OCI-LY7 (cell line): ENCODE results near the gene CDH23. TPM values are rescaled to one million over a fixed set of nuclear protein-coding genes. Genes with fewer than 3 reads are reported as not detected.

ENCODE experiments used
- BruUV-seq: library from RNA; stranded (reverse); fragments of 400-500 nt; replicated peaks from 2 replicates; lab custom pipeline; 2021; lab: Mats Ljungman, UMichigan
- CTCF ChIA-PET: fragments of 300-600 bp; sonication (Branson Sonifier 250); formaldehyde crosslinking; loops from one replicate; lab custom pipeline; 2022; ENCODE audit warnings: antibody characterized with exemption; ENCODE audit not compliant: unreplicated experiment; lab: Charles Lee
- POLR2A ChIA-PET: fragments of 300-600 bp; sonication (Branson Sonifier 250); formaldehyde crosslinking; loops from one replicate; lab custom pipeline; 2022; ENCODE audit warnings: antibody characterized with exemption; lab: Charles Lee
- DNase-seq: peaks from one replicate; pipeline ENCODE4 v3.0.0-alpha.2; 2015; ENCODE audit warnings: low spot score
- H2AFZ ChIP-seq: fragments of 200-600 bp; sonication (generic), shearing (Covaris generic); 2 replicates; pipeline ENCODE4 v1.6.1; 2014; ENCODE audit warnings: mild to moderate bottlenecking, antibody characterized with exemption, low read length, moderate library complexity
- H3K27ac ChIP-seq: fragments of 200-600 bp; sonication (generic); 2 replicates; pipeline ENCODE4 v1.5.1; 2014; ENCODE audit warnings: mixed run types, low read depth, mild to moderate bottlenecking, moderate library complexity, low read length, inconsistent platforms; ENCODE audit not compliant: poor library complexity, severe bottlenecking
- H3K36me3 ChIP-seq: fragments of 200-600 bp; sonication (generic); 2 replicates; pipeline ENCODE4 v1.6.1; 2014; ENCODE audit warnings: mild to moderate bottlenecking, antibody characterized with exemption, low read length, moderate library complexity, mixed read lengths; ENCODE audit not compliant: insufficient read depth
- H3K4me1 ChIP-seq: fragments of 200-600 bp; sonication (generic); 2 replicates; pipeline ENCODE4 v1.5.1; 2014; ENCODE audit warnings: mild to moderate bottlenecking, low read length; ENCODE audit not compliant: insufficient read depth, poor library complexity, severe bottlenecking
- H3K4me2 ChIP-seq: fragments of 200-600 bp; sonication (generic); 2 replicates; pipeline ENCODE4 v1.6.1; 2014; ENCODE audit warnings: mild to moderate bottlenecking, low read length
- H3K4me3 ChIP-seq: fragments of 200-600 bp; sonication (generic); 2 replicates; pipeline ENCODE4 v1.5.1; 2014; ENCODE audit warnings: mild to moderate bottlenecking, low read depth, low read length; ENCODE audit not compliant: poor library complexity, severe bottlenecking
- H3K79me2 ChIP-seq: fragments of 200-600 bp; sonication (generic); 2 replicates; pipeline ENCODE4 v1.6.1; 2016; ENCODE audit warnings: low read depth, mild to moderate bottlenecking, low read length, moderate library complexity, mixed read lengths; ENCODE audit not compliant: insufficient read depth
- H3K9me2 ChIP-seq: fragments of 200-600 bp; sonication (generic); 2 replicates; pipeline ENCODE4 v1.6.1; 2016; ENCODE audit warnings: mild to moderate bottlenecking, low read length, mixed read lengths; ENCODE audit not compliant: insufficient read depth
- H3K9me3 ChIP-seq: fragments of 200-600 bp; sonication (generic); 2 replicates; pipeline ENCODE4 v1.6.1; 2014; ENCODE audit warnings: mild to moderate bottlenecking, mixed run types, low read length, mixed read lengths
- H4K20me1 ChIP-seq: fragments of 200-600 bp; sonication (generic); 2 replicates; pipeline ENCODE4 v1.6.1; 2014; ENCODE audit warnings: mild to moderate bottlenecking, antibody characterized with exemption, low read length, moderate library complexity, mixed read lengths; ENCODE audit not compliant: insufficient read depth
- CTCF ChIP-seq: fragments of 200-600 bp; sonication (generic); conservative IDR thresholded peaks from 2 replicates; pipeline ENCODE4 v1.5.1; 2014; ENCODE audit warnings: mild to moderate bottlenecking, antibody characterized with exemption, low read length, moderate library complexity, mixed read lengths
- EZH2phosphoT487 ChIP-seq: fragments of 200-600 bp; sonication (generic); IDR thresholded peaks from 2 replicates; pipeline ENCODE4 v1.6.1; 2018; ENCODE audit warnings: low read depth, borderline replicate concordance, mild to moderate bottlenecking, mixed run types, antibody characterized with exemption, low read length, moderate library complexity, mixed read lengths
- intact Hi-C: fragments of 100-400 bp; cut with micrococcal nuclease; formaldehyde crosslinking; loops from one replicate; pipeline ENCODE4 v1.10.0; 2022; ENCODE audit not compliant: unreplicated experiment
- total RNA-seq, 2 experiments: library from RNA; depleted of rRNA in 1 of 2; stranded (reverse); fragments of >200 nt in 1 of 2; shearing (Covaris generic) in 1 of 2; gene quantifications; 2 replicates each; pipeline ENCODE4 v1.2.3, GENCODE V29; 2014 to 2022

Gene CDH23
- total RNA-seq, 2 experiments from 2014 or later = 0.92 to 9.9 TPM

DNA sequence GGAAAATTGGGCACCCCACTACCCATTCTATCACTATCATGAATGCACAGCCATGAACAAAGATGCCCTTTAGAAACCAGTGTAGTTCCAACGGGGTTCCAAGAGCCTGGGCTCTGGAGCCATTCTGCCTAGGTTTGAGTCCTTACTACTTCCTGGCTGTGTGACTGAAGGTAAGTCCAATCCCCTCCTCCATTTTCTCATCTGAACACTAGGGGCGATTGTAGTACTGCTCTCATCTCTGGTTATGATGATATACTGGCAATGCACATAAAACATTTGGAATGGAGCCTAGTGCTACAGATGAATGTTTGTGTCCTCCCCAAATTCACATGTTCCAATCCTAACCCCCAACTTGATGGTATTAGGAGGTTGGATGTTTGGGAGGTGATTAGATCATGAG is 28.1 kb upstream of the CDH23 start:
- CTCF ChIA-PET = no interaction called here
- POLR2A ChIA-PET = no interaction called here
- Histone ChIP-seq H3K36me3 (no peaks in the 10 kb centered on the region), H3K9me2 (no peaks in the 10 kb centered on the region), H2AFZ (peak overlapping the region; percentile 53; the same call in 1 of the 2 replicates), H3K4me3 (no peak overlapping the region), H3K27ac (no peak overlapping the region), H4K20me1 (no peaks in the 10 kb centered on the region), H3K9me3 (no peaks in the 10 kb centered on the region), H3K4me1 (peaks cover 33% of the 10 kb centered on the region), H3K4me2 (no peak overlapping the region), H3K79me2 (no peaks in the 10 kb centered on the region)
- intact Hi-C loops = no loop called here
- no TSS peak for BruUV-seq
- DNase-seq = peak; percentile 58
- TF ChIP-seq CTCF (peak; percentile 69), EZH2phosphoT487 (no peak)

- no TSS peak for BruUV-seq
- no peak for DNase-seq
- Histone ChIP-seq H3K27ac (no peak overlapping the region), H2AFZ (no peak overlapping the region), H3K9me2 (no peaks in the 10 kb centered on the region), H3K36me3 (no peaks in the 10 kb centered on the region), H3K9me3 (no peaks in the 10 kb centered on the region), H4K20me1 (no peaks in the 10 kb centered on the region), H3K4me3 (no peak overlapping the region), H3K4me1 (peaks cover 41% of the 10 kb centered on the region), H3K4me2 (no peak overlapping the region), H3K79me2 (no peaks in the 10 kb centered on the region)
- ChIA-PET CTCF (interaction anchor here (0.6 to 0.7 kb wide), 2 partner anchors 9 to 345 kb away, joined by 3 read pairs; no protein-coding TSS in a partner anchor), POLR2A (interaction anchor here (0.5 to 0.6 kb wide), 2 partner anchors 154 to 486 kb away, joined by 3 to 4 read pairs; no protein-coding TSS in a partner anchor)
- TF ChIP-seq CTCF = no peak
- intact Hi-C loops = no loop called here
These were observed 27.1 kb upstream of the CDH23 start for GRCh38 chr10:71369602-71370001.

GRCh38 chr10:71370031-71370430 is 26.7 kb upstream of the CDH23 start:
- Histone ChIP-seq H3K9me2 (no peaks in the 10 kb centered on the region), H2AFZ (no peak overlapping the region), H3K36me3 (no peaks in the 10 kb centered on the region), H4K20me1 (no peaks in the 10 kb centered on the region), H3K4me1 (peaks cover 41% of the 10 kb centered on the region), H3K27ac (no peak overlapping the region), H3K4me3 (no peak overlapping the region), H3K79me2 (no peaks in the 10 kb centered on the region), H3K9me3 (no peaks in the 10 kb centered on the region), H3K4me2 (no peak overlapping the region)
- intact Hi-C loops = no loop called here
- ChIA-PET CTCF (no interaction called here), POLR2A (interaction anchor here (0.5 to 0.6 kb wide), 2 partner anchors 154 to 486 kb away, joined by 3 to 4 read pairs; no protein-coding TSS in a partner anchor)
- TF ChIP-seq EZH2phosphoT487 (no peak), CTCF (no peak)
- no TSS peak for BruUV-seq
- no peak for DNase-seq
